IMR-90 (cell line): ENCODE data around the gene CFAP43.

Experiments used
- CHD1 ChIP-seq: IDR thresholded peaks from 2 replicates; pipeline ENCODE4 v1.6.1; 2012; ENCODE audit warnings: low read depth, low read length, improper control_type of control experiment
- MAFK ChIP-seq: IDR thresholded peaks from 2 replicates; pipeline ENCODE4 v1.6.1; 2012; ENCODE audit warnings: low read depth, low read length, improper control_type of control experiment
- RFX5 ChIP-seq: IDR thresholded peaks from 2 replicates; pipeline ENCODE4 v1.8.0; 2012; ENCODE audit warnings: low read depth, mild to moderate bottlenecking, low read length, moderate library complexity
- SMC3 ChIP-seq: fragments of 150-350 bp; IDR thresholded peaks from 2 replicates; pipeline ENCODE4 v1.6.1; 2016; ENCODE audit warnings: low read depth, mild to moderate bottlenecking, antibody characterized with exemption, low read length, moderate library complexity
- TF ChIP-seq, protein P1 (sequence below): conservative IDR thresholded peaks from 2 replicates; pipeline ENCODE4 v1.5.1; 2012; ENCODE audit warnings: mild to moderate bottlenecking, low read depth, low read length, improper control_type of control experiment

DNA sequence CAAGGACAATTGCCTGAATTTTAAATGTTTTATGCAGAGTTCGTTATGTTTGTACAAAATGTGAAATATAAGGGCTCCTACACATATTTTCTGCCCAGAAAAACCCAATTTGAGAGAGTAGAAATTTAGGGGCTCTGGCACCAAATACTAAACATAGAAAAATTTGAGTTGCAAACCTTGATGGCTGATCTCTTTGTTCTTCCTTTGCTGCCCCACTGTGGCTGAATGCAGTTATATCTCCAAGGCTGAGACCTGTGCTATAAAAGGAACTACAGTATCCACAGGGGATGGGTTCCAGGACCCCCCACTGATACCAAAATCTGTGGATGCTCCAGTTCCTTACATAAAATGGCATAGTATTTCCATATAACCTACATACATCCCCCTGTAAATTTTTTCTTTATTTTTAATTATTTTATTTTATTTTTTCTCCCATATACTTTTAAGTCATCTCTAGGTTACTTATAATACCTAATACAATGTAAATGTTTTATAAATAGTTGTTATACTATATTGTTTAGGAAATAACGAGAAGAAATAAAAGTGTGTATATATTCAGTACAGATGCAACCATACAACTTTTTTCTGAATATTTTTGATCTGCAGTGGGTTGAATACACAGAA lies 22.5 kb downstream of the CFAP43 start:
- TF ChIP-seq, protein P1, sequence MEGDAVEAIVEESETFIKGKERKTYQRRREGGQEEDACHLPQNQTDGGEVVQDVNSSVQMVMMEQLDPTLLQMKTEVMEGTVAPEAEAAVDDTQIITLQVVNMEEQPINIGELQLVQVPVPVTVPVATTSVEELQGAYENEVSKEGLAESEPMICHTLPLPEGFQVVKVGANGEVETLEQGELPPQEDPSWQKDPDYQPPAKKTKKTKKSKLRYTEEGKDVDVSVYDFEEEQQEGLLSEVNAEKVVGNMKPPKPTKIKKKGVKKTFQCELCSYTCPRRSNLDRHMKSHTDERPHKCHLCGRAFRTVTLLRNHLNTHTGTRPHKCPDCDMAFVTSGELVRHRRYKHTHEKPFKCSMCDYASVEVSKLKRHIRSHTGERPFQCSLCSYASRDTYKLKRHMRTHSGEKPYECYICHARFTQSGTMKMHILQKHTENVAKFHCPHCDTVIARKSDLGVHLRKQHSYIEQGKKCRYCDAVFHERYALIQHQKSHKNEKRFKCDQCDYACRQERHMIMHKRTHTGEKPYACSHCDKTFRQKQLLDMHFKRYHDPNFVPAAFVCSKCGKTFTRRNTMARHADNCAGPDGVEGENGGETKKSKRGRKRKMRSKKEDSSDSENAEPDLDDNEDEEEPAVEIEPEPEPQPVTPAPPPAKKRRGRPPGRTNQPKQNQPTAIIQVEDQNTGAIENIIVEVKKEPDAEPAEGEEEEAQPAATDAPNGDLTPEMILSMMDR: peak; percentile 64
- no peak for TF ChIP-seq MAFK
- peak; percentile 74 for TF ChIP-seq SMC3
- no peak for TF ChIP-seq CHD1
- TF ChIP-seq RFX5: no peak
